ENCODE measurements around the gene IFI44L. TPM values are rescaled to one million over a fixed set of nuclear protein-coding genes. Genes with fewer than 3 reads are reported as not detected.

The IFI44L gene
- total RNA-seq, 2 donors from 2014 or later: 21.4 to 62.5 TPM

- no peaks in the 10 kb centered on the region for H3K36me3 Mint-ChIP-seq (ENCODE audit: insufficient read depth in 2 of 2)
- DNase-seq (peak; percentile 47 to 53), ATAC-seq (replicated peaks in 1 of 2) (peak; percentile 54 to 58)
- no peak overlapping the region for H3K27ac Mint-ChIP-seq
- peaks cover 46% of the 10 kb centered on the region for H3K4me1 Mint-ChIP-seq (ENCODE audit: low read depth)
- no peaks in the 10 kb centered on the region for H3K27me3 Mint-ChIP-seq (ENCODE audit: low read depth)
- no peaks in the 10 kb centered on the region for H3K9me3 Mint-ChIP-seq
- H3K4me3 Mint-ChIP-seq: no peak overlapping the region
These were observed 2.6 kb upstream of the IFI44L start for GRCh38 chr1:78617615-78618026.

- Mint-ChIP-seq H3K4me3 (peak overlapping the region in 1 of 2 donors; percentile 82), H3K27me3 (ENCODE audit: low read depth) (no peaks in the 10 kb centered on the region)
These were observed 1.2 kb upstream of the IFI44L start for GRCh38 chr1:78619032-78619431.

GRCh38 chr1:78619446-78619802, 824 bp upstream of the IFI44L start:
- Mint-ChIP-seq H3K4me3 (peak overlapping the region; percentile 77 to 82), H3K36me3 (ENCODE audit: insufficient read depth in 2 of 2) (peaks cover 0 to 6% of the 10 kb centered on the region in 2 donors), H3K4me1 (ENCODE audit: low read depth) (peaks cover 64% of the 10 kb centered on the region), H3K9me3 (no peaks in the 10 kb centered on the region), H3K27ac (peak overlapping the region; percentile 57), H3K27me3 (ENCODE audit: low read depth) (no peaks in the 10 kb centered on the region)
- no peak for DNase-seq
- peak; percentile 36 to 53 for ATAC-seq (replicated peaks in 1 of 2)

More at GRCh38 chr1:78619032-78619431, 1.2 kb upstream of the IFI44L start:
- Mint-ChIP-seq H3K36me3 (ENCODE audit: insufficient read depth in 2 of 2) (peaks cover 0 to 3% of the 10 kb centered on the region in 2 donors), H3K4me1 (ENCODE audit: low read depth) (peaks cover 60% of the 10 kb centered on the region), H3K27ac (peak overlapping the region; percentile 57), H3K9me3 (no peaks in the 10 kb centered on the region)
- ATAC-seq (replicated peaks in 1 of 2): no peak
- no peak for DNase-seq

- ATAC-seq (replicated peaks in 1 of 2) (no peak), DNase-seq (no peak)
- peak overlapping the region; percentile 77 to 82 for H3K4me3 Mint-ChIP-seq
- H3K36me3 Mint-ChIP-seq (ENCODE audit: insufficient read depth in 2 of 2): peaks cover 0 to 9% of the 10 kb centered on the region in 2 donors
- H3K27me3 Mint-ChIP-seq (ENCODE audit: low read depth): no peaks in the 10 kb centered on the region
- H3K27ac Mint-ChIP-seq: peak overlapping the region; percentile 57
- peaks cover 71% of the 10 kb centered on the region for H3K4me1 Mint-ChIP-seq (ENCODE audit: low read depth)
- H3K9me3 Mint-ChIP-seq: no peaks in the 10 kb centered on the region
These were observed 418 bp downstream of the IFI44L start for GRCh38 chr1:78620666-78621065.

- DNase-seq: no peak
- Mint-ChIP-seq H3K36me3 (ENCODE audit: insufficient read depth in 2 of 2) (peaks cover 0 to 9% of the 10 kb centered on the region in 2 donors), H3K27ac (peak overlapping the region; percentile 84), H3K27me3 (ENCODE audit: low read depth) (no peaks in the 10 kb centered on the region), H3K9me3 (no peaks in the 10 kb centered on the region), H3K4me3 (peak overlapping the region; percentile 68 to 79), H3K4me1 (ENCODE audit: low read depth) (peaks cover 76% of the 10 kb centered on the region)
- no peak for ATAC-seq (replicated peaks in 1 of 2)
These were observed 2.3 kb downstream of the IFI44L start for GRCh38 chr1:78622548-78622947.

- Mint-ChIP-seq H3K9me3 (no peaks in the 10 kb centered on the region), H3K4me1 (ENCODE audit: low read depth) (peaks cover 63% of the 10 kb centered on the region), H3K27ac (no peak overlapping the region), H3K27me3 (ENCODE audit: low read depth) (no peaks in the 10 kb centered on the region), H3K36me3 (ENCODE audit: insufficient read depth in 2 of 2) (peaks cover 0 to 9% of the 10 kb centered on the region in 2 donors), H3K4me3 (peak overlapping the region; percentile 68 to 79)
- DNase-seq (no peak), ATAC-seq (replicated peaks in 1 of 2) (no peak)
These were observed 3.8 kb downstream of the IFI44L start for GRCh38 chr1:78624035-78624434.

GRCh38 chr1:78627321-78627720, 7.1 kb downstream of the IFI44L start:
- DNase-seq: no peak
- Mint-ChIP-seq H3K9me3 (no peaks in the 10 kb centered on the region), H3K27me3 (ENCODE audit: low read depth) (no peaks in the 10 kb centered on the region), H3K4me3 (peak overlapping the region in 1 of 2 donors; percentile 61), H3K27ac (no peak overlapping the region), H3K36me3 (ENCODE audit: insufficient read depth in 2 of 2) (peaks cover 0 to 9% of the 10 kb centered on the region in 2 donors), H3K4me1 (ENCODE audit: low read depth) (peaks cover 35% of the 10 kb centered on the region)
- ATAC-seq (replicated peaks in 1 of 2): no peak

- Mint-ChIP-seq H3K36me3 (ENCODE audit: insufficient read depth in 2 of 2) (no peaks in the 10 kb centered on the region), H3K4me3 (no peak overlapping the region), H3K4me1 (ENCODE audit: low read depth) (peaks cover 7% of the 10 kb centered on the region), H3K9me3 (peaks cover 0 to 4% of the 10 kb centered on the region in 2 donors), H3K27me3 (ENCODE audit: low read depth) (no peaks in the 10 kb centered on the region), H3K27ac (no peak overlapping the region)
- DNase-seq (no peak), ATAC-seq (replicated peaks in 1 of 2) (no peak)
These were observed 10.4 kb downstream of the IFI44L start for GRCh38 chr1:78630600-78630999.

GRCh38 chr1:78633209-78633608, 13.0 kb downstream of the IFI44L start:
- no peak overlapping the region for H3K4me3 Mint-ChIP-seq
- peaks cover 0 to 4% of the 10 kb centered on the region in 2 donors for H3K9me3 Mint-ChIP-seq
- no peak overlapping the region for H3K27ac Mint-ChIP-seq
- H3K36me3 Mint-ChIP-seq (ENCODE audit: insufficient read depth in 2 of 2): no peaks in the 10 kb centered on the region
- no peaks in the 10 kb centered on the region for H3K27me3 Mint-ChIP-seq (ENCODE audit: low read depth)
- DNase-seq: no peak
- H3K4me1 Mint-ChIP-seq (ENCODE audit: low read depth): no peaks in the 10 kb centered on the region
- no peak for ATAC-seq (replicated peaks in 1 of 2)

- Mint-ChIP-seq H3K4me3 (no peak overlapping the region), H3K4me1 (ENCODE audit: low read depth) (peaks cover 12% of the 10 kb centered on the region), H3K36me3 (ENCODE audit: insufficient read depth in 2 of 2) (peaks cover 10 to 14% of the 10 kb centered on the region in 2 donors), H3K9me3 (peaks cover 5 to 9% of the 10 kb centered on the region in 2 donors), H3K27ac (no peak overlapping the region), H3K27me3 (ENCODE audit: low read depth) (no peaks in the 10 kb centered on the region)
- ATAC-seq (replicated peaks in 1 of 2) (no peak), DNase-seq (no peak)
These were observed 20.2 kb downstream of the IFI44L start for GRCh38 chr1:78640462-78640861.

GRCh38 chr1:78641558-78641957, 21.3 kb downstream of the IFI44L start:
- Mint-ChIP-seq H3K4me3 (no peak overlapping the region), H3K4me1 (ENCODE audit: low read depth) (peaks cover 23% of the 10 kb centered on the region), H3K36me3 (ENCODE audit: insufficient read depth in 2 of 2) (peaks cover 10 to 19% of the 10 kb centered on the region in 2 donors)

GRCh38 chr1:78645723-78646122, 25.5 kb downstream of the IFI44L start:
- Mint-ChIP-seq H3K27me3 (ENCODE audit: low read depth) (no peaks in the 10 kb centered on the region), H3K36me3 (ENCODE audit: insufficient read depth in 2 of 2) (peaks cover 29 to 32% of the 10 kb centered on the region in 2 donors), H3K9me3 (peaks cover 19 to 20% of the 10 kb centered on the region in 2 donors), H3K27ac (no peak overlapping the region), H3K4me1 (ENCODE audit: low read depth) (peaks cover 44% of the 10 kb centered on the region), H3K4me3 (no peak overlapping the region)
- DNase-seq (no peak), ATAC-seq (replicated peaks in 1 of 2) (no peak)

More at GRCh38 chr1:78641558-78641957, 21.3 kb downstream of the IFI44L start:
- no peaks in the 10 kb centered on the region for H3K27me3 Mint-ChIP-seq (ENCODE audit: low read depth)
- DNase-seq: no peak
- H3K9me3 Mint-ChIP-seq: peaks cover 5 to 10% of the 10 kb centered on the region in 2 donors
- no peak for ATAC-seq (replicated peaks in 1 of 2)
- no peak overlapping the region for H3K27ac Mint-ChIP-seq

GRCh38 chr1:78647238-78647637, 27.0 kb downstream of the IFI44L start:
- Mint-ChIP-seq H3K9me3 (peaks cover 19 to 20% of the 10 kb centered on the region in 2 donors), H3K4me1 (ENCODE audit: low read depth) (peaks cover 56% of the 10 kb centered on the region), H3K27ac (no peak overlapping the region), H3K27me3 (ENCODE audit: low read depth) (no peaks in the 10 kb centered on the region), H3K4me3 (no peak overlapping the region), H3K36me3 (ENCODE audit: insufficient read depth in 2 of 2) (peaks cover 26 to 30% of the 10 kb centered on the region in 2 donors)
- ATAC-seq (replicated peaks in 1 of 2) (no peak), DNase-seq (no peak)

- peak; percentile 71 to 77 for DNase-seq
- peak; percentile 94 to 97 for ATAC-seq (replicated peaks in 1 of 2)
- H3K4me1 Mint-ChIP-seq (ENCODE audit: low read depth): peaks cover 67% of the 10 kb centered on the region
- no peaks in the 10 kb centered on the region for H3K27me3 Mint-ChIP-seq (ENCODE audit: low read depth)
- peaks cover 19 to 20% of the 10 kb centered on the region in 2 donors for H3K36me3 Mint-ChIP-seq (ENCODE audit: insufficient read depth in 2 of 2)
- peaks cover 11 to 14% of the 10 kb centered on the region in 2 donors for H3K9me3 Mint-ChIP-seq
- peak within 1 kb of the TSS; percentile 95 for H3K27ac Mint-ChIP-seq
- H3K4me3 Mint-ChIP-seq: peak within 1 kb of the TSS; percentile 83 to 97
These were observed 29.4 kb downstream of the IFI44L start, which contains the start of gene IFI44 for GRCh38 chr1:78649628-78650027. TSS of gene IFI44 (plus strand) at chr1:78649831. CDS start at chr1:78650196, 365 bp downstream.

Measured in activated T-cell treated with anti-CD3 and anti-CD28 coated beads, Interleukin-2, amount 50 U/mL, for 72 hours (primary cell).